Left kidney (tissue), 2 donors: ENCODE results near the gene SRP68. TPM values are rescaled to one million over a fixed set of nuclear protein-coding genes. Genes with fewer than 3 reads are reported as not detected.

ENCODE experiments used
- DNase-seq: peaks from one replicate; pipeline ENCODE4 v3.0.0-alpha.2; 2013
- polyA plus RNA-seq: library from polyadenylated mRNA; unstranded; fragments of 120-200 nt; gene quantifications from one replicate; pipeline ENCODE4 v1.2.1, GENCODE V29; 2013; ENCODE audit not compliant: insufficient read length

The SRP68 gene
- polyA plus RNA-seq, 1 donor: 105 TPM

DNA sequence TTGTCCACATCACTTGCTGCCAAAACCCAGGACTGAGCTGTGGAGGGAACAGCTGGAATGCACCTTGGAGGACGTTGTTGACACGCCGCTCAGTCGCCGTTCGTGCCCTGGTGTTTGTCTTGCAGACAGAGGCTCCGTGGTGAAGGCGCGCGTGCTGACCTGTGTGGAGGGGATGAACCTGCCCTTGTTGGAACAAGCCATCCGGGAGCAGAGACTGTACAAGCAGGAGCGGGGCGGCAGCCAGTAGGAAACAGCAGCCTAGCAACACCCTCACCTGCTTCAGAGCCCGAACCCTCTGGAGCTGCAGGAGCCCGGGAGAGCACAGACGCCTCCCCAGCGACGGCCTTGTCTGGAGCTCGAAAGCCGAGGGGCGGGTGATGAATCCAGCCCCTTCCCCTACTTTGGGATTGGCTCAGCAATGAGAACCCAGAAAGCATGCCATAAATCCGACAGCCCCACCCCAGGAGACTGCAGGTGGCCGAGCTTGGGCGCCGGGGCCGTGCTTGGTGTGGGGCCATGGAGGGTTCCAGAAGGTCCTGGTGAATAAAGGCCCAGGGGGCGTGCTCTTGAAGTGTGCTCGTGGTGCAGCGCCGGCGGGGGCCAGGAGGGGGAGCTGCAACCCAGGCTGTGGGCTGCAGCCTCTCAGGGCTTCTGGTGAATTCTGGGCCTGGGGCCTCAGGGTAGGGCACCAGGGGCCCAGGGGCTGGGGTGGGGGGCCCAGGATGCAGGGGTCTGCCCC is 72.1 kb downstream of the SRP68 start:
- no peak for DNase-seq

DNA sequence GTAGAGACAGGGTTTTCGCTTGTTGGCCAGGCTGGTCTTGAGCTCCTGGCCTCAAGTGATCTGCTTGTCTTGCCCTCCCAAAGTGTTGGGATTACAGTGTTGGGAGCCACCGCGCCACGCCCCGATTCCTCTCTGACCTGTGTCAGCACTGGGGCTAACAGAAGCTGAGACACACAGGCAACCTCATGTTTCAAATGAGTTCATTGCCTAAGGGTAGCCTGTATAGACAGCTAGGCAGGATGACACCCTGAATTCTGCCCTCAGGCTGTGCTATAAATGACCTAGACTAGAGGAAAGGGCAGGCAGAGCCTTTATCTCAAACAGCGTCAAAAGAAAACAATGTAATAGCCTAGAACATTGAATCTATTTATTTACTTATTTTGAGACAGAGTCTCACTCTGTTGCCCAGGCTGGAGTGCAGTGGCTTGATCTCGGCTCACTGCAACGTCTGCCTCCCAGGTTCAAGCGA is 74.0 kb downstream of the SRP68 start:
- no peak for DNase-seq

DNA sequence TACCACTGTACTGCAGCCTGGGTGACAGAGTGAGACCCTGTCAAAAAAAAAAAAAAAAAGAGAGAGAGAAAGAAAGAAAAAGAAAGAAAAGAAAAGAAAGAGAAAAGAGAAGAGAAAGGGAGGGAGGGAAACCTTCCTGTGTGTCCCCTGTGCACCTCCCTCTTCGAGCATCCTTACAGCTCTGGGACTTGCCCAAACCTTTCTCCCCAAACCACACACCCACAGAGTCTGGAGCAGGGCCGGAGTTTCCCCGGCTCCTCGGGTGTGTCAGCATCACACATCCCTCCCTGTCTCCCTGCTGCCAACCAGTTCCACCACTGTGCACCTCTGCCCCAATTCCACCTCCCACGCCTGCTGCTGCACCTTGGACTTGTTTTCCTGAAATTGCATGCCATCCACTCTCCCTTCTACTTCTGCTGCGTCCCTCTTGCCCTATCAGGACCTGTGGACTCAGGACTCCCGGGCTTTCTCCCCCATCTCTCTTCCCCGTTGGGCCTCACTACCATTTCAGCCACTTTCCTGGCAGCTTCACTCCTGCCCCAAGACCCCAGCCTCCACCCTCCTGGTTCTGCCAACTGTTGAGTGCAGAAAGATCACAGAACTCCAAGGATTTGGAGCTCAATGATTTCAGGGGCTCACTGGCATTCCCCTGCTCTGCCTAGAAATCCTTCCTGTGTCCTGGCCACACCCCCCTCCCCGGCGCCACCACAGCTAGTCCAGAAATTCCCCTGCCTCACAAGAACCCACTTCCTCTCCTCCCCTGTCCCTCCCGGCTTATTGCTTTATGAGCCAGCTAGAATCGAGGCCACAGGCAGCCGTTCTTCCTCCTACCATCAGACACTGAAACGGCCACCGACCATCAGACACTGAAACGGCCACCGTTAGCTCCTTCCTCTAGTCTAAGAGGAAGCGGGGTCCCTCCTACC is 75.4 kb downstream of the SRP68 start:
- DNase-seq: no peak

DNA sequence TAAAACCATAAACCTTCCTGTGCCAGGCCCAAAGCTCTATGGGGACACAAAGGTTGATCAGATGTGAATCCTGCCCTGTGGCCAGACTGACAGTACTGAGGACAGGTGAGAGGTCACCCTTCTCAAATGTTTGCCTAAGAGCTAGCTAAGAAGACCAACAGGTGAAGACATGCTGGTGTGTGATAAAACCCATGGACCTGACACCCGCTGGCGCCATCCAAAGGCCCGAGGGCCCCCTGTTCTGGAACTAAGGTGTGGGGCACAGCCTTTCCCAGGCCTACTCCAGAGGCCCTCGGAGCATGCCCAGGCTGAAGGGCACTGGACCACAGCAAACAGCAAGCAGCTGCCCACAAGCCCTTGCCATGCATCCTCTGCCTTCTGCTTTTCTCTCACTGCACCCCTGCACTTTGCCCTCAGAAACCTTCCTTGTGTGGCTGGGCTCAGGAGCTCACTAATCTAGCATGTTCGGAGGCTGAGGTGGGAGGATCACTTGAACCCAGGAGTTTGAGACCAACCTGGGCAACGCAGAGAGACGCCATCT is 76.9 kb downstream of the SRP68 start:
- no peak for DNase-seq

DNA sequence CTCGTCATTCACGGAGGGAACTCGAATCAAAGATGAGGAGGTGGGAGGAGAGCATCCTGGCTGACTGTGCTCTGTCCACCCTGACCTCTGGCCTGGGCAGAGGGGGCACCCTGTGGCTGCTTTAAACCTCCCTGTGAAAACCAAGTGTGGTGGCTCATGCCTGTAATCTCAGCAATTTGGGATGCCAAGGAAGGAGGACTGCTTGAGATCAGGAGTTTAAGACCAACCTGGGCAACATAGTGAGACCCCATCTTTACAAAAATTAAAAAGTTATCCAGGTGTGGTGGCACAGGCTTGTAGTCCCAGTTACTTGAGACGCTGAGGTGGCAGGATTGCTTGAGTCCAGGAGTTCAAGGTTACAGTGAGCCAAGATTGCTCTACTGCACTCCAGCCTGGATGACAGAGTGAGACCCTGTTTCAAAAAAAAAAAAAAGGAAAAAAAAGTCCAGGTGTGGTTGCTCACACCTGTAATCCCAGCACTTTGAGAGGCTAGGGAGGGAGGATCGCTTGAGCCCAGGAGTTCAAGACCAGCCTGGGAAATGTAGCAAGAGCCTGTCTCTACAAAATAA is 77.4 kb downstream of the SRP68 start:
- DNase-seq: no peak

DNA sequence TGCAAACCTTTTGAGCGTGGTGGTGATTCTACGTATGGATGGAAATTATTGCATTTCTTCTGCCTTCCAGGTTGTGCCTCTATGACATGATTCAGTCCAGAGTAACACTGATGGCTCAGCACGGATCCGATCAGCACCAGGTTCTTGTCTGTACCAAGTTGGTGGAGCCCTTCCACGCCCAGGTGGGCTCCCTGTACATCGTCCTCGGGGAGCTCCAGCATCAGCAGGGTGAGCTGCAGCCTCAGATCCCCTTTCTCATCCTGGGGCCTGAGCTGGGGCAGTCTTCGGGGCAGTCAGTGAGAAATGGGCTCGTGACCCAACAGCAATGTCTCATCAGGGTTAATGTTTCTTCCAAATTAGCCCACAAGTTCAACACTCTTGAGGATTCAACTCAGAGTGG is 80.9 kb downstream of the SRP68 start:
- DNase-seq: no peak

Other genes with a start within 250 kb of the SRP68 start
- 5.4 TPM for gene UNC13D, start 228.1 kb downstream of the SRP68 start, polyA plus RNA-seq
- gene WBP2, start 217.2 kb downstream of the SRP68 start, polyA plus RNA-seq: 75.9 TPM
- gene TRIM47, start 193.9 kb downstream of the SRP68 start, polyA plus RNA-seq: 4.7 TPM
- 14.1 TPM for gene TRIM65, start 175.6 kb downstream of the SRP68 start, polyA plus RNA-seq
- gene MRPL38, start 167.6 kb downstream of the SRP68 start, polyA plus RNA-seq: 74.8 TPM
- 12.2 TPM for gene FBF1, start 131.5 kb downstream of the SRP68 start, polyA plus RNA-seq
- gene ACOX1, start 93.4 kb downstream of the SRP68 start, polyA plus RNA-seq: 39.0 TPM
- gene TEN1, start 93.3 kb downstream of the SRP68 start, polyA plus RNA-seq: 24.7 TPM
- 19.0 TPM for gene CDK3, start 71.7 kb downstream of the SRP68 start, polyA plus RNA-seq
- 19.8 TPM for gene EVPL, start 45.2 kb downstream of the SRP68 start, polyA plus RNA-seq
- 0.17 TPM for gene GALR2, start 2.3 kb upstream of the SRP68 start, polyA plus RNA-seq
- 14.2 TPM for gene ZACN, start 6.7 kb upstream of the SRP68 start, polyA plus RNA-seq
- gene EXOC7, start 31.3 kb upstream of the SRP68 start, polyA plus RNA-seq: 178 TPM
- 15.5 TPM for gene FOXJ1, start 68.7 kb upstream of the SRP68 start, polyA plus RNA-seq
- 28.7 TPM for gene RNF157, start 168.0 kb upstream of the SRP68 start, polyA plus RNA-seq
- gene UBALD2, start 192.8 kb upstream of the SRP68 start, polyA plus RNA-seq: 23.1 TPM
- 8.9 TPM for gene QRICH2, start 235.8 kb upstream of the SRP68 start, polyA plus RNA-seq